NCI-H526 (cell line): ENCODE results near the gene CLDN16.
A peak's percentile ranks its signal among the peaks of the same experiment; 100 is the strongest.

Source experiments
- DNase-seq, 2 experiments: peaks; one replicate each; lab custom pipeline; 2025; lab: John Stamatoyannopoulos, UW

Gene CLDN16, protein sequence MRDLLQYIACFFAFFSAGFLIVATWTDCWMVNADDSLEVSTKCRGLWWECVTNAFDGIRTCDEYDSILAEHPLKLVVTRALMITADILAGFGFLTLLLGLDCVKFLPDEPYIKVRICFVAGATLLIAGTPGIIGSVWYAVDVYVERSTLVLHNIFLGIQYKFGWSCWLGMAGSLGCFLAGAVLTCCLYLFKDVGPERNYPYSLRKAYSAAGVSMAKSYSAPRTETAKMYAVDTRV

GRCh38 chr3:190387578-190388213 is at the start of gene CLDN16:
CLDN16 (plus strand) TSS chr3:190388163; CDS start chr3:190388330, 167 bp downstream.
- peak; percentile 1 to 40 for DNase-seq

GRCh38 chr3:190338717-190339116 is 49.2 kb upstream of the CLDN16 start:
- no peak for DNase-seq

DNA sequence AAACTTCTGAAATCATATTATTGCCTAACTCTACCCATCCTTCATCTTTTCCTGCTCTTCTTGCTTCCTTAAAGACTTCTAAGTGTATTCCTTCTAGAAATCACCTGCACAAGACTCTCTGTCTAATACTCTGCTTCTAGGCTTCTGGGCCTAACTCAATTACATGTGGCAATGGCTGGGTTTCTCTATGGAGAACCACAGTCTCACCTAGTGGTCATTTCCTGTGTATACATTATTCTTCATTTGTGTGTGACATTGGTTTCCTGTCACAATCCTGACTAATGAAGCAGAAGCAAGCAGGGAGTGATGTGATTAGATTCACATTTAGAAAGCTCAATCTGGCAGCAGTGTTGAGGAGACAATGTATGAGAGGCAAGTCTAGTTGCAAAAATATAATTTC is 48.8 kb upstream of the CLDN16 start:
- DNase-seq = no peak

DNA sequence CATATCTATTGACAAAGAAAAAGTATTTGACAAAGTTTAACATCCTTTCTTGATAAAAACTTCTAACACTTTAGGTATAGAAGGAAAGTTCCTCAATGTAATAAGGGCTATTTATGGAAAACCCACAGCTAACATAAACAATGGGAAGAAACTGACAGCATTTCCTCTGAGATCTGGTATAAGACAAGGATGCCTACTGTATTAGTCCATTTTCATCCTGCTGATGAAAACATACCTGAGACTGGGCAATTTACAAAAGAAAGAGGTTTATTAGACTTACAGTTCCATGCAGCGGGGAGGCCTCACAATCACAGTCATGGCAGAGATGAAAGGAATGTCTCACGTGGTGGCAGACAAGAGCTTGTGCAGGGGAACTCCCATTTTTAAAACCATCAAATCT is 47.9 kb upstream of the CLDN16 start:
- no peak for DNase-seq

- peak in 1 of 2 experiments; percentile 27 for DNase-seq
These were observed 42.7 kb upstream of the CLDN16 start for GRCh38 chr3:190345027-190345821.

GRCh38 chr3:190345878-190346277 is 42.1 kb upstream of the CLDN16 start:
- DNase-seq = no peak

- DNase-seq = no peak
These were observed 41.4 kb upstream of the CLDN16 start for GRCh38 chr3:190346541-190346940.

GRCh38 chr3:190352861-190353457 is 35.0 kb upstream of the CLDN16 start:
- no peak for DNase-seq

DNA sequence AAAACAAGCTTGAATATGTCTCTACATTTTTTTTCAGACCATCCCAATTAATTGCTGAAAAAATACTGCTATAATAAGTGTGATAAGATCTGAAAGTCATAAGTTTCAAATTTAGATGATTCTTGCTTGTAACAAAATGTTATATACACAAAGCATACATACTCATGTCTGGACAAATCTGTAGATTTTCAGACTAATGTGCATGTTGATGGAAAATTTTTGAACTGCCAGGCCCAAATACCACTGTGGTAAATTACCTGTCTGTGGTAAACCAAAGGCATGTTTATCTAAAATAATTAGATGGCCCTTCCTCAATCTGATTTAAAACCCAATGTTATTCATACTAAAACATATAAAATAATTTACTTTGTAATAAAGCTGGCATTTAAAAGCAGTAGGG is 31.7 kb upstream of the CLDN16 start:
- DNase-seq = no peak

- no peak for DNase-seq
These were observed 30.5 kb upstream of the CLDN16 start for GRCh38 chr3:190357468-190357867.

- no peak for DNase-seq
These were observed 28.1 kb upstream of the CLDN16 start for GRCh38 chr3:190359813-190360212.

DNA sequence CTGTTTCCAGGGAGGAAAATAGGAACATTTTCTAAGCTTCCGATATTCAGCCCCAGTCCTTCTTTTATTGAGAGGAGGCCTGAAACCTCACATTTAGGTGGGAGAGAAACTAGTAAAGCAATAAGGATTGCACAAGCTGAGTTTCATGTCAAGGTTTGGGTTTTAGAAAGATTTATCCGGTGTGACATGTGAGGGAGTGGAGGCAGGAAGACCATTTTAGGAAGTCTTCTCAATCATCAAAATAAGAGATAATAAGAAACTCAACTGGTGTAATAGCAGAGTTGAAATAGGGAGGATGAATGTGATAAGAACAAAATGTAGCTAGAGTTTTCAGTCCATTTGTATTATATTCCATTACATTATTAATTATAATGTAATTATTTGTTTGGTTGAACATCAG is 27.7 kb upstream of the CLDN16 start:
- DNase-seq = no peak

DNA sequence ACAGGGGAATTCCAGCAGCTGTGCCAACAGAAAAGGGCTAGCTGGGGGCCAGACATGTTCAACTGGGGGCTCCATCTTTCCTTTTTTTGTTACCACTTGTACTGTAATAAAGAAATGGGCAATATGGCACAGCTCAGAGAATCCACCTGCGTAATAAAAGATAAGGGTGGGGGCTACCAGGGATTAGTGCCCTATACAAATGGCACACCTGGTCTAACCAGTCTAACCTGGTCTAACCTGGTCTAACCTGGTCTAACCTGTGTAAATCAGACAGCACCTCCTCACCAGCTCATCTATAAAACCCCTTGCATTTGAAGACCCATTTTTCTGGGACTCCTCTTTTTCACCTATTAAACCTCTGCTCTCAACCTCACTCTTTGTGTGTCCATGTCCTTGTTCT is 26.2 kb upstream of the CLDN16 start:
- DNase-seq = no peak

- DNase-seq = no peak
These were observed 25.7 kb upstream of the CLDN16 start for GRCh38 chr3:190362258-190362657.

DNA sequence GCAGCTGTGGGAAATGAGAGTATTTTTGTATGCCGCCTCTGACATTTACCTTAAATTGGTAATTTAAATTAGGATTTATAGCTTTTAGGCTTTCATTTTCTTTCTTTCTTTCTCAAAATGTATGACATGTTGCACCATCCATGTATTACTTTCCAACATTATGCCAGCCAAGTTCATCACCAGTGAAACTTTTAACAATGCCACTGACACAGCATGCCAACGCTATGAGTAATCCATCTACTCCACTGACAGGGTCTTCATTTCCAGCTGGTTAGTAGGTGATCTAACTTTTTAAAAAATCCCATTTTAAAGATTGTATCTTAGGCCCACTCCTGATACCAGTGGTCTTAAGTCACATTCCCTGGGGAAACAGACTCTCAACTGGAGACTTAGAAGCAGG is 21.8 kb upstream of the CLDN16 start:
- DNase-seq = no peak

GRCh38 chr3:190368881-190369280 is 19.1 kb upstream of the CLDN16 start:
- no peak for DNase-seq

DNA sequence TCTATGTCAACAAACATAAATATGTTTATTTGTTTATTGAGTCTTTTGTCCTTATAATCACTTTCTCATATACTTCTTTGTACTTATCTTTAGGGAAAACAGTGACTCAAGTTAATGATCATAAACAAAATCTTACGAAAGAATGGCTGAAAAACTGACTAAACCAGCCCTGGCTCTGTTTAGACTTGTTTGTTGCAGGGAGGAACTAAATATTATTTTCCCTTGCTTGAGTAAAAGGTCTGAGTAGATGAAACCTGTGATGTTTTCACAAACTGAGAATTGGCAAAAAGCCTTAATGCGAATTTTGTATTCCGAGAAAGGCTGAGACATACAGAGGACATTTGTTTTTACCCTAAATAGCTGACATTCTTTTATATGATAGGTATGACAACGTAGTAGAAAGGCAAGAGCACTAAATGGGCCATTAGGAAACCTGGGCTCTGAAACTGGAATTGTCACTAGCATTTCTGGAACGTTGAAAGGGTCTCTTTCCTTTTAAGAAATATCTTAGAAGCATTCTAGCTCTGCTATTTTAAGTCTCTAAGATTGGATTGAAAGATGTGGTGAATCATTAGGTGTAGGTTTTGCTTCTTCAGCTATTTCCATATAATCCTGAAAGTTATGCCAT is 18.2 kb upstream of the CLDN16 start:
- DNase-seq = no peak

- DNase-seq = no peak
These were observed 17.6 kb upstream of the CLDN16 start for GRCh38 chr3:190370369-190370768.

GRCh38 chr3:190371152-190371551 is 16.8 kb upstream of the CLDN16 start:
- DNase-seq = no peak

DNA sequence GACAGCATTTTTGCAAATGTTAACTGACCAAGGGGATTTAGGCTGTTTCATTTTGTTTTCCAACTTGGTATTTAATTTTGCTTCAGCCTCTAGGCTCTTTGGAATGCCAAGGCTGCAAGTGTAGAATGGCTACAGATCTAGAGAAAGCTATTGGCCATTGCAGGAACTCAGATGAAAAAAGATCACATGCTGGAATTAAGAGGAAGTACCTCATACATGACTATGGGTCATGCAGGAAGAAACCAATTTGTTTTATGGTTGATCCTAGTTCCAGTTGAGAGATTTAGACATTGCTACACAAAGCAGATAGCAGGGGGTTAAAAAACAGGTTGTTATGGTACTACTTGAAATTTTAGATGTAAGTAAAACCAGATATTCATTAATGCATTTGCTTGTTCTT is 12.7 kb upstream of the CLDN16 start:
- no peak for DNase-seq

DNA sequence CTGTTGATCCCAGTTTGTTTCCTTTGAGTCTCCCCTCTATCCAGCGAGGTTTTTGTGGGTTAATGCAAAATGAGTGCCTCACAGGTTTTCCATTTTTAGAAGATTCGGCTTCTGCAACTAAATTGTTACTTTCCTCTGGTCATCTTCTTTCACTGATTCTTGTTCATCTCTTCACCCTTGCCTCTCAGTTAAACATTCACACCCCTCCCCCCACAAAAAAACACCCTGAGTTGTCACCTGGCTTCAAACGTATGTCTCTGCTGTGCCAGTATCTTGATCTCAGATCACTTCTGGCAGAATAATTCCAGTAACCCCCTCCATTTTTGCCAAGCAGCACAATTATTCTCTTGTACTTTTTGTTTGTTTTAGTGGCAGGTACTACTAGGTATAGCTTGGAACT is 12.3 kb upstream of the CLDN16 start:
- DNase-seq = no peak

DNA sequence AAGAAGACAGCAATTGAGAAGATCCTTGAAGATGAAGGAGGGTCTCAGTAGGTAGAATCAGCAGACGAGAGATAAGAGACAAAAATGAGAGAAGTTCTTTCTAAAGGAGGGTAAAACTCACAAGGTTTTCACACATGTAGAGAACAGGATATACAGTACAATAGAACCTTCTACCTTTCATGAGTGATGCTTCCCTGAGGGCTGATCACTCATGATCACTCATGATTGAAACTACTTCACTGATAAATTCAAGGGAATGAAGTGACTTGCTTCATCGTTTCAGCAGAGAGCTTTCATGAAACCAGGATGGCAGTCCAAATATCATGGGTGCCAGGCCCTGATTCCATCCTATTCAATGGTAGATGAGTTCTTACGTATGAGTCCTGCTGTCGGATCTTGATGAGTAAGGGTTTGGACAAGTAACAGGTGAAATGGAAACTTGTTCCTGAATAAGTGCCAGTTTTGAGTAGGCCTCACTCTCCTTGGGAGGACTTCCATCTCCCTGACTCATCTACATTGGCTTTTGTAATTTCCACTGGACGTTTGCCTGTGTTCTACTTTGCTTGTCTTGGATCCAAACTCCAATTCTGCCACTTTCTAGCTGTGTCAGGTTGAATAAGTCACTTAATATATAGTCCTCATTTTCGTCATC is 9.6 kb upstream of the CLDN16 start:
- no peak for DNase-seq
